SK-N-SH (cell line): ENCODE data around the gene CYTH3. TPM values are rescaled to one million over a fixed set of nuclear protein-coding genes. Genes with fewer than 3 reads are reported as not detected.

Experiments
- CTCF ChIA-PET: fragments of 300-600, 350-600 bp; formaldehyde crosslinking; extraction: SDS; loops from one replicate; lab custom pipeline; 2021; lab: Yijun Ruan, JAX
- POLR2A ChIA-PET: fragments of 350-600 bp; sonication (Branson Sonifier 250); formaldehyde crosslinking; extraction: SDS; loops from one replicate; lab custom pipeline; 2020; ENCODE audit warnings: antibody characterized with exemption, inconsistent platforms; lab: Yijun Ruan, JAX
- DNase-seq: peaks from one replicate; pipeline ENCODE4 v3.0.0; 2012
- H2AFZ ChIP-seq: fragments of 200-600 bp; sonication (generic); 2 replicates; pipeline ENCODE4 v1.8.1; 2016; ENCODE audit warnings: antibody characterized with exemption, mild to moderate bottlenecking, low read depth
- H3F3A ChIP-seq: fragments of 200-600 bp; sonication (generic); replicated peaks from 2 replicates; pipeline ENCODE3; 2016; ENCODE audit warnings: antibody characterized with exemption, mild to moderate bottlenecking; ENCODE audit not compliant: insufficient read depth
- H3K27ac ChIP-seq, 2 experiments: fragments of 200-500 bp in 1 of 2; fragments of 200-600 bp in 1 of 2; sonication (Bioruptor generic) in 1 of 2; sonication (generic), shearing (Covaris generic) in 1 of 2; 2 replicates each; pipeline versions ENCODE4 v1.5.1 to v1.6.1; 2014 to 2016; ENCODE audit warnings: low read depth in 2 of 2, inconsistent platforms in 1 of 2, low read length in 1 of 2, mild to moderate bottlenecking in 1 of 2, mixed read lengths in 1 of 2
- H3K27me3 ChIP-seq: fragments of 200-600 bp; sonication (generic), shearing (Covaris generic); 2 replicates; pipeline ENCODE4 v1.6.1; 2016; ENCODE audit warnings: mixed run types; ENCODE audit not compliant: insufficient read depth
- H3K36me3 ChIP-seq, 2 experiments: fragments of 200-500 bp in 1 of 2; fragments of 200-600 bp in 1 of 2; sonication (Bioruptor generic) in 1 of 2; sonication (generic) in 1 of 2; replicated peaks in 1 of 2; 2 replicates each; pipeline versions ENCODE3 to v1.5.1; 2014 to 2016; ENCODE audit warnings: low read length in 1 of 2, mild to moderate bottlenecking in 1 of 2; ENCODE audit not compliant: insufficient read depth in 2 of 2, control insufficient read depth in 1 of 2
- H3K4me1 ChIP-seq, 2 experiments: fragments of 200-500 bp in 1 of 2; fragments of 200-600 bp in 1 of 2; sonication (Bioruptor generic) in 1 of 2; sonication (generic), shearing (Covaris generic) in 1 of 2; 2 replicates each; pipeline versions ENCODE4 v1.5.1 to v1.6.1; 2014 to 2016; ENCODE audit warnings: low read depth in 1 of 2, low read length in 1 of 2, mixed run types in 1 of 2; ENCODE audit not compliant: insufficient read depth in 2 of 2, control insufficient read depth in 1 of 2
- H3K4me2 ChIP-seq: fragments of 200-600 bp; sonication (generic), shearing (Covaris generic); 2 replicates; pipeline ENCODE4 v1.6.1; 2017; ENCODE audit warnings: mixed run types
- H3K4me3 ChIP-seq, 2 experiments: fragments of 200-500 bp in 1 of 2; fragments of 200-600 bp in 1 of 2; sonication (Bioruptor generic) in 1 of 2; sonication (generic), shearing (Covaris generic) in 1 of 2; 2 replicates each; pipeline versions ENCODE4 v1.5.1 to v1.8.1; 2014 to 2016; ENCODE audit warnings: low read depth in 2 of 2, inconsistent platforms in 1 of 2, low read length in 1 of 2, mild to moderate bottlenecking in 1 of 2, mixed read lengths in 1 of 2, moderate library complexity in 1 of 2
- H3K79me2 ChIP-seq: fragments of 200-600 bp; sonication (generic); 2 replicates; pipeline ENCODE4 v1.8.1; 2017; ENCODE audit warnings: mild to moderate bottlenecking; ENCODE audit not compliant: insufficient read depth
- H3K9ac ChIP-seq: fragments of 200-600 bp; sonication (generic); 2 replicates; pipeline ENCODE4 v1.6.1; 2017; ENCODE audit warnings: mixed run types
- H3K9me2 ChIP-seq: fragments of 200-600 bp; sonication (generic); 2 replicates; pipeline ENCODE4 v1.6.1; 2017; ENCODE audit warnings: mixed run types
- H3K9me3 ChIP-seq: fragments of 200-600 bp; sonication (generic); 2 replicates; pipeline ENCODE4 v1.6.1; 2017; ENCODE audit warnings: mixed run types, mild to moderate bottlenecking, moderate library complexity
- H4K20me1 ChIP-seq: fragments of 200-600 bp; sonication (generic); 2 replicates; pipeline ENCODE4 v1.6.1; 2017; ENCODE audit warnings: mild to moderate bottlenecking, mixed run types; ENCODE audit not compliant: insufficient read depth
- CTCF ChIP-seq: fragments of 200-600 bp; sonication (generic); IDR thresholded peaks from 2 replicates; pipeline ENCODE4 v1.6.1; 2017; ENCODE audit warnings: antibody characterized with exemption, mild to moderate bottlenecking, moderate library complexity
- ELF1 ChIP-seq: IDR thresholded peaks from 2 replicates; pipeline ENCODE4 v1.4.0; 2012
- FOSL2 ChIP-seq: IDR thresholded peaks from 2 replicates; pipeline ENCODE4 v1.4.0; 2012; ENCODE audit warnings: low read depth, mild to moderate bottlenecking, moderate library complexity, borderline replicate concordance
- FOXJ3 ChIP-seq: sonication (generic); formaldehyde crosslinking; IDR thresholded peaks from 2 replicates; pipeline ENCODE4 v1.5.1; 2020; ENCODE audit warnings: mild to moderate bottlenecking, missing genetic modification reagents
- FOXM1 ChIP-seq: IDR thresholded peaks from 2 replicates; pipeline ENCODE4 v1.4.0; 2012; ENCODE audit warnings: low read depth, mild to moderate bottlenecking
- JUND ChIP-seq: IDR thresholded peaks from 2 replicates; pipeline ENCODE4 v1.4.0; 2012
- MEF2A ChIP-seq: IDR thresholded peaks from 2 replicates; pipeline ENCODE4 v1.4.0; 2012; ENCODE audit warnings: low read depth, borderline replicate concordance
- MXI1 ChIP-seq: IDR thresholded peaks from 2 replicates; pipeline ENCODE4 v1.6.1; 2012; ENCODE audit warnings: mild to moderate bottlenecking, low read depth, low read length, improper control_type of control experiment
- NFIC ChIP-seq: IDR thresholded peaks from 2 replicates; pipeline ENCODE4 v1.4.0; 2012; ENCODE audit warnings: borderline replicate concordance
- RCOR1 ChIP-seq: fragments of 150-350 bp; IDR thresholded peaks from 2 replicates; pipeline ENCODE4 v1.6.1; 2017; ENCODE audit warnings: antibody characterized with exemption, low read length
- REST ChIP-seq: IDR thresholded peaks from 2 replicates; pipeline ENCODE4 v1.6.1; 2012; ENCODE audit warnings: mild to moderate bottlenecking, low read depth, low read length, moderate library complexity
- RFX5 ChIP-seq: IDR thresholded peaks from 2 replicates; pipeline ENCODE4 v1.6.1; 2012; ENCODE audit warnings: mild to moderate bottlenecking, improper control_type of control experiment, low read length
- RXRA ChIP-seq: IDR thresholded peaks from 2 replicates; pipeline ENCODE4 v1.4.0; 2012; ENCODE audit warnings: low read depth, mild to moderate bottlenecking, borderline replicate concordance
- SMC3 ChIP-seq: IDR thresholded peaks from 2 replicates; pipeline ENCODE4 v1.6.1; 2012; ENCODE audit warnings: low read depth, low read length, improper control_type of control experiment
- TAF1 ChIP-seq: IDR thresholded peaks from 2 replicates; pipeline ENCODE4 v1.6.1; 2012; ENCODE audit warnings: low read depth, mild to moderate bottlenecking, low read length, moderate library complexity, borderline replicate concordance
- WGBS: methylation state at CpG from one replicate; pipeline ENCODE4 v1.1.6; 2017; ENCODE audit warnings: low lambda C conversion rate; 5-methylcytosine and 5-hydroxymethylcytosine counted together
- polyA plus RNA-seq, 3 experiments: library from polyadenylated mRNA; depleted of rRNA; stranded (reverse); fragments of >200 nt; gene quantifications; 2 replicates each; pipeline ENCODE4 v1.2.3, GENCODE V29; 2012
- TF ChIP-seq, protein P1 (sequence below): IDR thresholded peaks from 2 replicates; pipeline ENCODE4 v1.4.0; 2012; ENCODE audit warnings: low read depth, borderline replicate concordance
- TF ChIP-seq, protein P2 (sequence below): IDR thresholded peaks from 2 replicates; pipeline ENCODE4 v1.4.0; 2012; ENCODE audit warnings: low read depth, borderline replicate concordance

Gene CYTH3
- polyA plus RNA-seq, 1 of the 3 experiments (the other 2 are of a cell fraction): 55.1 TPM

DNA sequence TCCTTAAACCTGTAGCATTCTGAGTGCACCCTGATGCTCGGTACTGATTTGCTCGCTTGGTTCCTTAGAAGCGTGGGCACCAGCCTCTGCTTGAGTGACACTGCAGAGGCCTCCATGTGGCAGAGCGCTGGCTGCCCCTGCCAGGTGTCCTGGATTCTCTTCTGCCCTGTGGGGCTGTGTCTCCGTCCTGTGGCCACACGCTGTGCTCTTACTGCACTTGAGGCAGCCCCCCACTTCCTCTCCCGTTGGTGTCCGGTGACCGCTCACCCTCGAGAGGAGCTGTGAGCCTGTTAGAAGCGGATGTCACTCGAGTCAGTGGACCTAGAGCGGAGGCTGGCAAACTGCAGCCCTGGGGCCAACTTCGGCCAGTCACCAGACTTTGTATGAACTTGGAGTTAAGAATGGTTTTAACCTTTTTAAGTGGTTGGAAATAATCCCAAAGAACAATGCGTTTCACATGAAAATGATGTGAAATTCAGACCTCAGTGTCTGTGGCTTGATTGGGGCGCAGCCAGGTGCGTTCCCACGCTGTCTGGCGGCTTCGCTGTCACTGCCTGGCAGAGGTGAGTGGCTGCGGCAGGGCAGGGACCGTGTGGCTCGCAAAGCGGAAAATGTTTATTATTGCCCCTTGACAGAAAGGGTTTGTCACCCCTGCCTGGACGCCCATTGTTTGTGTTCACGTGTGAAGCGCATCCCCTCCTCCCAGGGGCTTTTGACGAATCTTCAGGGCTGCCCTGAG is 114.6 kb downstream of the CYTH3 start:
- Histone ChIP-seq H3K9me3 (no peaks in the 10 kb centered on the region), H3K27me3 (no peaks in the 10 kb centered on the region), H3K9ac (no peak overlapping the region), H3K4me3 (no peak overlapping the region), H3F3A (peaks cover 23% of the 10 kb centered on the region), H3K79me2 (peaks cover 19% of the 10 kb centered on the region; the same call in 1 of the 2 replicates), H3K36me3 (peaks cover 57 to 88% of the 10 kb centered on the region in 2 experiments), H4K20me1 (peaks cover 4% of the 10 kb centered on the region; the same call in 1 of the 2 replicates), H3K4me2 (no peak overlapping the region), H3K9me2 (no peaks in the 10 kb centered on the region), H3K27ac (no peak overlapping the region), H2AFZ (no peak overlapping the region), H3K4me1 (peaks cover 0 to 25% of the 10 kb centered on the region in 2 experiments; a peak in 1 of 4 replicates)
- WGBS: 96% methylated on average over 28 of the region's 28 CpGs
- ChIA-PET CTCF (interaction anchor here (1.1 to 5.8 kb wide), 5 partner anchors 10 to 172 kb away, joined by 3 to 153 read pairs (median 31); no protein-coding TSS in a partner anchor), POLR2A (no interaction called here)
- no peak for TF ChIP-seq SMC3
- no peak for TF ChIP-seq MXI1
- no peak for TF ChIP-seq TAF1
- TF ChIP-seq, protein P1, sequence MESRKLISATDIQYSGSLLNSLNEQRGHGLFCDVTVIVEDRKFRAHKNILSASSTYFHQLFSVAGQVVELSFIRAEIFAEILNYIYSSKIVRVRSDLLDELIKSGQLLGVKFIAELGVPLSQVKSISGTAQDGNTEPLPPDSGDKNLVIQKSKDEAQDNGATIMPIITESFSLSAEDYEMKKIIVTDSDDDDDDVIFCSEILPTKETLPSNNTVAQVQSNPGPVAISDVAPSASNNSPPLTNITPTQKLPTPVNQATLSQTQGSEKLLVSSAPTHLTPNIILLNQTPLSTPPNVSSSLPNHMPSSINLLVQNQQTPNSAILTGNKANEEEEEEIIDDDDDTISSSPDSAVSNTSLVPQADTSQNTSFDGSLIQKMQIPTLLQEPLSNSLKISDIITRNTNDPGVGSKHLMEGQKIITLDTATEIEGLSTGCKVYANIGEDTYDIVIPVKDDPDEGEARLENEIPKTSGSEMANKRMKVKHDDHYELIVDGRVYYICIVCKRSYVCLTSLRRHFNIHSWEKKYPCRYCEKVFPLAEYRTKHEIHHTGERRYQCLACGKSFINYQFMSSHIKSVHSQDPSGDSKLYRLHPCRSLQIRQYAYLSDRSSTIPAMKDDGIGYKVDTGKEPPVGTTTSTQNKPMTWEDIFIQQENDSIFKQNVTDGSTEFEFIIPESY: no peak
- TF ChIP-seq RCOR1: no peak
- TF ChIP-seq ELF1: no peak
- no peak for TF ChIP-seq MEF2A
- TF ChIP-seq FOXM1: no peak
- TF ChIP-seq FOXJ3: no peak
- TF ChIP-seq JUND: no peak
- no peak for TF ChIP-seq RFX5
- TF ChIP-seq, protein P2, sequence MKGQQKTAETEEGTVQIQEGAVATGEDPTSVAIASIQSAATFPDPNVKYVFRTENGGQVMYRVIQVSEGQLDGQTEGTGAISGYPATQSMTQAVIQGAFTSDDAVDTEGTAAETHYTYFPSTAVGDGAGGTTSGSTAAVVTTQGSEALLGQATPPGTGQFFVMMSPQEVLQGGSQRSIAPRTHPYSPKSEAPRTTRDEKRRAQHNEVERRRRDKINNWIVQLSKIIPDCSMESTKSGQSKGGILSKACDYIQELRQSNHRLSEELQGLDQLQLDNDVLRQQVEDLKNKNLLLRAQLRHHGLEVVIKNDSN: no peak
- no peak for TF ChIP-seq CTCF
- TF ChIP-seq REST: no peak
- no peak for TF ChIP-seq NFIC
- no peak for TF ChIP-seq RXRA
- TF ChIP-seq FOSL2: no peak
- DNase-seq: no peak
